Natural killer cell (primary cell): Measurements from ENCODE around the gene NBDY. TPM values are rescaled to one million over a fixed set of nuclear protein-coding genes. Genes with fewer than 3 reads are reported as not detected.

Experiments used
- ATAC-seq, 3 donors: fragments of 150-1000 bp in 2 of 3; fragments of 200-7000 bp in 1 of 3; cut with Tn5 transposase; 1 replicate in 1 of 3; 2 replicates in 2 of 3; pipeline ENCODE4 v1.10.0; 2021; ENCODE audit warnings: mild to moderate bottlenecking in 2 of 3, moderate library complexity in 2 of 3
- DNase-seq, 2 donors: peaks; one replicate each; pipeline versions ENCODE4 v3.0.0 to v3.0.0-alpha.2; 2013 to 2021; ENCODE audit warnings: mixed read lengths in 1 of 2
- H3K27ac ChIP-seq: one replicate; pipeline ENCODE4 v1.5.1; 2013; ENCODE audit warnings: mild to moderate bottlenecking, low read length
- H3K27me3 ChIP-seq: one replicate; pipeline ENCODE4 v1.6.1; 2013; ENCODE audit warnings: low read length; ENCODE audit not compliant: control insufficient read depth, insufficient read depth
- H3K36me3 ChIP-seq: one replicate; pipeline ENCODE4 v1.6.1; 2013; ENCODE audit warnings: low read length; ENCODE audit not compliant: control insufficient read depth, insufficient read depth
- H3K4me1 ChIP-seq: one replicate; pipeline ENCODE4 v1.6.1; 2013; ENCODE audit warnings: low read length; ENCODE audit not compliant: control insufficient read depth, insufficient read depth
- H3K4me3 ChIP-seq: one replicate; pipeline ENCODE4 v1.5.1; 2013; ENCODE audit warnings: low read length
- H3K9me3 ChIP-seq: one replicate; pipeline ENCODE4 v1.6.1; 2013; ENCODE audit warnings: low read length; ENCODE audit not compliant: control insufficient read depth, insufficient read depth
- H3K27ac Mint-ChIP-seq, 2 donors: one replicate each; pipeline ENCODE4 v1.8.0; 2022; ENCODE audit warnings: mild to moderate bottlenecking in 2 of 2, mixed read lengths in 2 of 2, moderate library complexity in 1 of 2
- H3K27me3 Mint-ChIP-seq, 2 donors: one replicate each; pipeline ENCODE4 v1.8.0; 2022; ENCODE audit warnings: low read depth in 2 of 2, mixed read lengths in 2 of 2
- H3K36me3 Mint-ChIP-seq: one replicate; pipeline ENCODE4 v1.8.0; 2022; ENCODE audit warnings: mixed read lengths
- H3K4me1 Mint-ChIP-seq, 2 donors: one replicate each; pipeline ENCODE4 v1.8.0; 2022; ENCODE audit warnings: mixed read lengths in 2 of 2
- H3K4me3 Mint-ChIP-seq: one replicate; pipeline ENCODE4 v1.8.0; 2022; ENCODE audit warnings: mild to moderate bottlenecking, moderate library complexity, mixed read lengths
- H3K9me3 Mint-ChIP-seq, 2 donors: one replicate each; pipeline ENCODE4 v1.8.0; 2022; ENCODE audit warnings: mixed read lengths in 2 of 2
- WGBS: methylation state at CpG from one replicate; pipeline ENCODE4 v1.1.7; 2013; ENCODE audit warnings: missing lambda C conversion rate; ENCODE audit not compliant: insufficient coverage; 5-methylcytosine and 5-hydroxymethylcytosine counted together
- intact Hi-C: fragments of 100-400 bp; cut with micrococcal nuclease; formaldehyde crosslinking; loops from one replicate; pipeline ENCODE4 v1.14.2; 2022
- total RNA-seq, 4 donors: library from RNA; stranded (reverse); fragments of 120-200 nt in 1 of 4; gene quantifications; one replicate each; pipeline versions ENCODE4 v1.2.3 to v1.2.4, GENCODE V29; 2013 to 2022
- TF ChIP-seq, protein P1 (sequence below): fragments of 200-600 bp; IDR thresholded peaks from one replicate; pipeline ENCODE4 v1.8.0; 2022; ENCODE audit warnings: antibody characterized with exemption

NBDY gene
- total RNA-seq, 3 donors from 2014 or later (not counting 1 experiment from before 2014, with no cell fraction given): 16.0 to 23.6 (median 16.6) TPM

DNA sequence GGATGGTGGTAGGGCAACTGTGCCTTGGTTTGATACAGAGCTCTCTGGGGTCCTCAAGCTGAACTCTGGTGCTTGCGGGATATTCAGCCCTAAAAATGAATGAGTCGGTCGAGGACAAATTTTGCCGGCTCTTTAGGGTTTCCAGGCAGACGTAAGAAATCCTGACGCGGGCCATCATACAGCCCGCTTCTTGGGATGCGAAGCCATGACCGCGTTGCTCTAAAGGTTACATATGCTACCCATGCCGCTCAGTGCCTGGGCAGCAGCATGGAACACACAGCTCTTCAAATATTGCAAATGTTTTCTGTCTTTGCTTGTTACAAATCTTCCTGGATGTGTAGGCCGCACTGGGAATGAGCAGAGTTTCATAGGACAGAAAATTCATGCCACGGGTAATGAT lies 55.6 kb downstream of the NBDY start:
- Mint-ChIP-seq H3K4me1 (peaks cover 18 to 20% of the 10 kb centered on the region in 2 donors), H3K36me3 (no peaks in the 10 kb centered on the region), H3K4me3 (no peak overlapping the region), H3K9me3 (no peaks in the 10 kb centered on the region), H3K27me3 (no peaks in the 10 kb centered on the region), H3K27ac (no peak overlapping the region)
- ATAC-seq (no peak), DNase-seq (no peak)
- TF ChIP-seq, protein P1, sequence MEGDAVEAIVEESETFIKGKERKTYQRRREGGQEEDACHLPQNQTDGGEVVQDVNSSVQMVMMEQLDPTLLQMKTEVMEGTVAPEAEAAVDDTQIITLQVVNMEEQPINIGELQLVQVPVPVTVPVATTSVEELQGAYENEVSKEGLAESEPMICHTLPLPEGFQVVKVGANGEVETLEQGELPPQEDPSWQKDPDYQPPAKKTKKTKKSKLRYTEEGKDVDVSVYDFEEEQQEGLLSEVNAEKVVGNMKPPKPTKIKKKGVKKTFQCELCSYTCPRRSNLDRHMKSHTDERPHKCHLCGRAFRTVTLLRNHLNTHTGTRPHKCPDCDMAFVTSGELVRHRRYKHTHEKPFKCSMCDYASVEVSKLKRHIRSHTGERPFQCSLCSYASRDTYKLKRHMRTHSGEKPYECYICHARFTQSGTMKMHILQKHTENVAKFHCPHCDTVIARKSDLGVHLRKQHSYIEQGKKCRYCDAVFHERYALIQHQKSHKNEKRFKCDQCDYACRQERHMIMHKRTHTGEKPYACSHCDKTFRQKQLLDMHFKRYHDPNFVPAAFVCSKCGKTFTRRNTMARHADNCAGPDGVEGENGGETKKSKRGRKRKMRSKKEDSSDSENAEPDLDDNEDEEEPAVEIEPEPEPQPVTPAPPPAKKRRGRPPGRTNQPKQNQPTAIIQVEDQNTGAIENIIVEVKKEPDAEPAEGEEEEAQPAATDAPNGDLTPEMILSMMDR: no peak
- Histone ChIP-seq H3K9me3 (no peaks in the 10 kb centered on the region), H3K27ac (no peak overlapping the region), H3K4me1 (peaks cover 4% of the 10 kb centered on the region), H3K27me3 (no peaks in the 10 kb centered on the region), H3K36me3 (no peaks in the 10 kb centered on the region), H3K4me3 (no peak overlapping the region)
- WGBS: 95% methylated on average over 14 of the region's 14 CpGs
- intact Hi-C loops: no loop called here

DNA sequence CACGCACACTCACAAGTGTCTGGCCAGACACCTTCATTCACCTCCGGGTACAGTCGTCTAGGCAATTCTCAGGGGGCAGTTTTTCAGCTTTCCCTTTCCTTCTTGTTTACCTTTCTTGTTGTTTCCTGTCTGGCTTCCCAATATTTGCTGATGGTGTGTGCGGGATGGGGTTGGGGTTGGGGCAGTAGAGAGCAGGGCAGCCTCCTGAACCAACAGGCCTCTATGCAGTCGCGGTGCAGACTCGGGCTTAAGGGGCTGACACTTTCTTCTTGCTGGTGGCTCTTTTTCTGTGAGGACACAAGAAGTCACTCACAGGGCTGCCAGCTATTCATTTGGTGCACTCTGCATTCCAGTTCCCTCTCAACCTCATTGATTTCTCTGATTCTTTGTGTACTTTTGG lies 56.4 kb downstream of the NBDY start:
- no peak overlapping the region for H3K27ac Mint-ChIP-seq
- Histone ChIP-seq H3K9me3 (no peaks in the 10 kb centered on the region), H3K4me3 (no peak overlapping the region), H3K36me3 (no peaks in the 10 kb centered on the region), H3K27ac (no peak overlapping the region), H3K4me1 (peaks cover 4% of the 10 kb centered on the region), H3K27me3 (no peaks in the 10 kb centered on the region)
- peaks cover 18 to 20% of the 10 kb centered on the region in 2 donors for H3K4me1 Mint-ChIP-seq
- ATAC-seq (no peak), DNase-seq (no peak)
- WGBS: 93% methylated on average over 6 of the region's 7 CpGs
- H3K4me3 Mint-ChIP-seq: no peak overlapping the region
- intact Hi-C loops: no loop called here
- H3K9me3 Mint-ChIP-seq: no peaks in the 10 kb centered on the region
- TF ChIP-seq, protein P1: no peak
- no peaks in the 10 kb centered on the region for H3K36me3 Mint-ChIP-seq
- no peaks in the 10 kb centered on the region for H3K27me3 Mint-ChIP-seq

DNA sequence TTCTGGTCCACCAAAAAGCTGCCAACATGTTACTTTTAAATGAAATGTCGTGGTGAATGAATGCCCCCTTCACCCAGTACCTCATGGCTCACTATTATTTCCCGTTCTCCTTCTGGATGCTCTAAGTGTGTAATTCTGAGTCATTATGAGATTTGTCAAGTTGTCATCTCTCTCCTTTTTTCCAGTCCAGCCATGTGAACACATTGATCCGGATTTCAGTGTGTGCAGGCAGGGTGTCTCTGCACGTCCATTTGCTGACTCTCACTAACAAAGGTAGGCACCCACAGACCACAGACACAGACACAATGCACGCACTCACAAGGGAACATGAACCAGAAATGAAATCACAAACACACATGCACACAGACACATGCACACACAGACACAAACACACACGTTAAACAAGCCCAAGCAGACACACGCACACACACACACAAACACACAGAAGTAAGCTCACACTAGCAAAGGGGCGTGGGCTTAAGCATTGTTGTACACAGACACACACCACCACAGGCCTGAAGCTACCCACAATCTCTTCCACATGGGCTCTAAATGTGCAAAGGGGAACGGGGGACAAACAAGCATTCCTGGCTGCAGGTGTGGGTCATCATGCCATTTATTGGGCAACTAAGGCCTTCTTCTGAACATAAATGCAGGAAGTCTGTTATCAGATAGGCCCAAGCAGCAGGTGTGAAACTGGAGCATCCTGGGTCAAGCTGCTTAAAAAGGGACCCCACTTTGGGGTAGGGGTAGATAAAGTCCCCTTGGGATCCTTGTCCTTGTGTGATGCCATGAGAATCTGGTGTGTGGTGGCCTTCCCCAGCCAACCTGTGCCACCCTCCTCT lies 58.1 kb downstream of the NBDY start:
- H3K27me3 Mint-ChIP-seq: no peaks in the 10 kb centered on the region
- no peak overlapping the region for H3K27ac ChIP-seq
- H3K4me1 ChIP-seq: peaks cover 6% of the 10 kb centered on the region
- no peaks in the 10 kb centered on the region for H3K36me3 ChIP-seq
- 82% methylated on average over 8 of the region's 9 CpGs for WGBS
- peak overlapping the region in 1 of 2 donors; percentile 22 for H3K27ac Mint-ChIP-seq
- ATAC-seq: no peak
- H3K27me3 ChIP-seq: no peaks in the 10 kb centered on the region
- H3K9me3 ChIP-seq: no peaks in the 10 kb centered on the region
- peaks cover 21 to 32% of the 10 kb centered on the region in 2 donors for H3K4me1 Mint-ChIP-seq
- H3K4me3 Mint-ChIP-seq: no peak overlapping the region
- no peaks in the 10 kb centered on the region for H3K9me3 Mint-ChIP-seq
- DNase-seq: no peak
- H3K4me3 ChIP-seq: no peak overlapping the region
- TF ChIP-seq, protein P1: no peak
- intact Hi-C loops: no loop called here
- H3K36me3 Mint-ChIP-seq: no peaks in the 10 kb centered on the region
